Small intestine (tissue), 16 donors: Measurements from ENCODE around the gene SUN2. TPM values are rescaled to one million over a fixed set of nuclear protein-coding genes. Genes with fewer than 3 reads are reported as not detected.
"Not testable (repeated sequence)": the region's sequence is repeated elsewhere in the genome, so short reads cannot be mapped to it uniquely, and the experiment has no call there.

Source experiments
- DNase-seq, 2 donors: peaks; one replicate each; pipeline versions ENCODE4 v3.0.0 to v3.0.0-alpha.2; 2013
- FAIRE-seq: peaks from 2 replicates; lab custom pipeline; 2012; peaks lifted over from hg19 to GRCh38; lab: Jason Lieb, UNC
- H3K27ac ChIP-seq, 3 donors: one replicate each; pipeline ENCODE4 v1.5.1; 2013; ENCODE audit warnings: low read length in 2 of 3, mild to moderate bottlenecking in 2 of 3, control low read depth in 1 of 3, inconsistent platforms in 1 of 3, low read depth in 1 of 3, moderate library complexity in 1 of 3
- H3K27me3 ChIP-seq, 3 donors: one replicate each; pipeline ENCODE4 v1.6.1; 2013; ENCODE audit warnings: low read length in 3 of 3, inconsistent platforms in 1 of 3; ENCODE audit not compliant: control insufficient read depth in 3 of 3, insufficient read depth in 3 of 3
- H3K36me3 ChIP-seq, 3 donors: one replicate each; pipeline ENCODE4 v1.6.1; 2013; ENCODE audit warnings: low read length in 3 of 3, inconsistent platforms in 1 of 3, low read depth in 1 of 3, mild to moderate bottlenecking in 1 of 3, moderate library complexity in 1 of 3; ENCODE audit not compliant: control insufficient read depth in 3 of 3, insufficient read depth in 2 of 3
- H3K4me1 ChIP-seq, 3 donors: one replicate each; pipeline ENCODE4 v1.6.1; 2013; ENCODE audit warnings: low read length in 2 of 3, inconsistent platforms in 1 of 3, low read depth in 1 of 3, mild to moderate bottlenecking in 1 of 3, moderate library complexity in 1 of 3; ENCODE audit not compliant: control insufficient read depth in 3 of 3, insufficient read depth in 2 of 3
- H3K4me3 ChIP-seq, 3 donors: one replicate each; pipeline ENCODE4 v1.5.1; 2013; ENCODE audit warnings: low read length in 3 of 3, control low read depth in 1 of 3, inconsistent platforms in 1 of 3, low read depth in 1 of 3, mild to moderate bottlenecking in 1 of 3, moderate library complexity in 1 of 3
- H3K9me3 ChIP-seq, 2 donors: one replicate each; pipeline ENCODE4 v1.6.1; 2013; ENCODE audit warnings: low read depth in 1 of 2, low read length in 1 of 2; ENCODE audit not compliant: control insufficient read depth in 2 of 2, insufficient read depth in 1 of 2
- WGBS, 3 donors: extraction: QIAGEN DNeasy Blood & Tissue Kit; methylation state at CpG; one replicate each; pipeline ENCODE4 v1.1.7; 2013; 5-methylcytosine and 5-hydroxymethylcytosine counted together
- long read RNA-seq, 10 donors: transcript quantifications; one replicate each; lab custom pipeline, GENCODE V29; 2026
- polyA plus RNA-seq, 4 donors: library from polyadenylated mRNA; stranded (reverse) in 3 of 4; unstranded in 1 of 4; fragments of 200-250 nt in 3 of 4; fragments of 120-200 nt in 1 of 4; gene quantifications; one replicate each; pipeline versions ENCODE4 v1.2.1 to v1.2.3, GENCODE V29; 2013
- donor health status: healthy with polysubstance abuse.
- donor health status: control.
- donor health status: control.
- donor health status: Bipolar disorder and iron deficiency.
- donor health status: healthy.

The SUN2 gene
- 10 to 100 TPM; 19.0 to 94.2 (median 43.4) TPM for polyA plus RNA-seq
- long read RNA-seq, donor 1, partial matches to known transcripts = 6 of 6 reads
- long read RNA-seq, donor 1, other reads (novel, unspliced or antisense) = 0 of 6 reads
- long read RNA-seq, donor 2 = 0 reads
- long read RNA-seq, donor 3, partial matches to known transcripts = 33 of 33 reads
- long read RNA-seq, donor 3, other reads (novel, unspliced or antisense) = 0 of 33 reads
- long read RNA-seq, donor 4 = 0 reads
- long read RNA-seq, donor 5 = 0 reads
- long read RNA-seq, donor 6 = 0 reads
- long read RNA-seq, donor 7, partial matches to known transcripts = 0 of 9 reads
- long read RNA-seq, donor 7, other reads (novel, unspliced or antisense) = 9 of 9 reads
- long read RNA-seq, donor 8 = 0 reads
- long read RNA-seq, donor 9 = 0 reads
- long read RNA-seq, donor 10 = 0 reads

- Histone ChIP-seq H3K27me3 (no peaks in the 10 kb centered on the region), H3K9me3 (no peaks in the 10 kb centered on the region), H3K27ac (peak within 1 kb of the TSS; percentile 94 to 98 (median 95)), H3K4me1 (peaks cover 2 to 24% (median 2%) of the 10 kb centered on the region in 3 donors), H3K36me3 (peaks cover 0 to 28% (median 4%) of the 10 kb centered on the region in 3 donors), H3K4me3 (peak within 1 kb of the TSS; percentile 78 to 89 (median 79))
- WGBS, 3 donors = 1% methylated on average over 45 to 68 of the region's 68 CpGs
- FAIRE-seq = no peak
- DNase-seq = peak; percentile 91 to 95
These were observed at the start of gene SUN2 for GRCh38 chr22:38755911-38756532. Gene SUN2, minus strand, starts transcription at chr22:38755998. Its CDS starts 3,370 bp downstream, at chr22:38752628.

DNA sequence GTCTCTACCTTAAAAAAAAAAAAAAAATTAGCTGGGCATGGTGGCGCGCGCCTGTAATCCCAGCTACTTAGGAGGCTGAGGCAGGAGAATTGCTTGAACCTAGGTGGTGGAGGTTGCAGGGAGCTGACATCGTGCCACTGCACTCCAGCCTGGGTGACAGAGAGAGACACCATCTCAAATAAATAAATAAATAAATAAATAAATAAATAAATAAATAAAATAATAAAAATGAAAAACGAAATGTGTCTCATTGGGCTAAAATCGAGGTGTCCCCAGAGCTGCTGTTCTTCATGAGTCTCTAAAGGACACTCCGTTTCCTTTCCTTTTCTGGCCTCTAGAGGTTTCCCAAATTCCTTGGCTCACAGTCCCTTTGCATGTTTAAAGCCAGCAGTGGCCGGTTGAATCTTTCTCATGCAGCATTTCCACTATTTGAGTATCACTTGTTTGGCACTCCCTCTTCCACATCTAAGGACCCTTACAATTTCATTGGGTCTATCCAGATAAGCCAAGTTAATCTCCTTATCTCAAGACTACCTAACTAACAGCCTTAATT lies 49.3 kb upstream of the SUN2 start:
- 71 to 76% (median 74%) methylated on average over 8 of the region's 8 CpGs for WGBS, 3 donors
- H3K36me3 ChIP-seq, H3K4me1 ChIP-seq, H3K9me3 ChIP-seq, DNase-seq, FAIRE-seq, H3K4me3 ChIP-seq, H3K27ac ChIP-seq: not testable (repeated sequence)
- H3K27me3 ChIP-seq = peaks cover 0 to 17% (median 0%) of the 10 kb centered on the region in 3 donors

DNA sequence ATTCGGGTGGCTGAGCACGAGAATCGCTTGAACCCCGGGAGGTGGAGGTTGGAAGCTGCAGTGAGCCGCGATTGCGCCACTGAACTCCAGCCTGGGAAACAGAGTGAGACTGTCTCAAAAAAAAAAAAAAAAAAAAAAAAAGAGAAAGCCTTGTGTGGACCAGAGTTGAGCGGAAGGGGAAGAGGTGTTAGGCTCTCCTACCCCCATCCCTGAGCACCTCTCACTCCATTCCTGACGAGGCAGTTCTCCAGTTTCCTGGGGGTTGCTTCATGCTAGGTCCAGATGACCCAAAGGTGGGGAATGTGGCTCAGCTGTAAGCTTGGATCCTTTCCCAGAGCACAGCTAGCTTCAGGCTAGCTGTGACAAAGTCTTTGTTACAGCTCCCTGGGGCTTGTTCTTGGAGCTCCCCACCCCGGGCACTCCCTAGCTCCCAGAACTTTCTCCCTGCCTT lies 46.9 kb upstream of the SUN2 start:
- H3K9me3 ChIP-seq = peaks cover 0 to 8% of the 10 kb centered on the region in 2 donors
- peak; percentile 17 to 42 for DNase-seq
- H3K27me3 ChIP-seq = peaks cover 0 to 25% (median 2%) of the 10 kb centered on the region in 3 donors
- no peaks in the 10 kb centered on the region for H3K4me1 ChIP-seq
- 38 to 40% (median 38%) methylated on average over 10 of the region's 10 CpGs for WGBS, 3 donors
- H3K4me3 ChIP-seq = no peak overlapping the region
- H3K27ac ChIP-seq = no peak overlapping the region
- no peak for FAIRE-seq
- H3K36me3 ChIP-seq = no peaks in the 10 kb centered on the region

DNA sequence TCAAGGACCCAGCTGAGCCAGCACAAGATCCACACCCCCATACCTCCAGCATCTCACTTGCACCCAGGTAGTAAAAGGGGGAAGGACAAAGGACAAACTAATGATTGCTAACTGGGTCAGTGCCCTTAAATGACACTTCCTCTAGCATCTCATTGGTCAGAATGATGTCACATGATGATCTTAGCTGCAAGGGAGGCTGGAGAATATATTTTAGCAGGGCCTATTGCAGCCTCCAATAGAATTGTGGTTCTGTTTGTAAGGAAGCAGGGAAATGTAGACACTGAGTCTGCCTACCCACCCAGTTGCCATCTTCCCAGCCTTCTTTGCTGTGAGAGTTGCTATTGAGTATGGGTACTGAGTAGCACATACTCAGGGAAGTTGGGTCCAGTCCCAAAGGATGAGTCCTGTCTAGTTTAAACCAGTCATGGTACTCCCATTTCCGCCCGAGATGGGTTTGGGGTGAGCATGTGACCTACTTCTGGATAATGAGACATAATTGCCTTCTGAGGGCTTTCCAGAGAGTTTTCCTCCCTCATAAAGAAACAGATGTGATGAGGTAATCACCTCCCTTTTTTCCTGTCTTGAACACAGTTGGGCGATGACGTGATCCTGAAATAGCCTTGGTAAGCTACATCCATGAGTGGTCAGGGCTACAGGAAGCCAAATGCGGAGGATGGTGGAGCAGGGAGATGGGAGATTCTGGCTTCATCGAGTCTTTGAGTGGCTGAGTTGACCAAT lies 43.6 kb upstream of the SUN2 start:
- no peak for FAIRE-seq
- no peak overlapping the region for H3K27ac ChIP-seq
- H3K4me3 ChIP-seq = no peak overlapping the region
- H3K9me3 ChIP-seq = peaks cover 0 to 8% of the 10 kb centered on the region in 2 donors
- peaks cover 0 to 3% (median 0%) of the 10 kb centered on the region in 3 donors for H3K4me1 ChIP-seq
- no peak for DNase-seq
- WGBS, 3 donors = 80 to 89% (median 86%) methylated on average over 6 of the region's 6 CpGs
- peaks cover 0 to 34% (median 2%) of the 10 kb centered on the region in 3 donors for H3K27me3 ChIP-seq
- no peaks in the 10 kb centered on the region for H3K36me3 ChIP-seq

- WGBS, 3 donors = 62 to 69% (median 65%) methylated on average over 5 of the region's 5 CpGs
These were observed 42.7 kb upstream of the SUN2 start for GRCh38 chr22:38798496-38798895.

DNA sequence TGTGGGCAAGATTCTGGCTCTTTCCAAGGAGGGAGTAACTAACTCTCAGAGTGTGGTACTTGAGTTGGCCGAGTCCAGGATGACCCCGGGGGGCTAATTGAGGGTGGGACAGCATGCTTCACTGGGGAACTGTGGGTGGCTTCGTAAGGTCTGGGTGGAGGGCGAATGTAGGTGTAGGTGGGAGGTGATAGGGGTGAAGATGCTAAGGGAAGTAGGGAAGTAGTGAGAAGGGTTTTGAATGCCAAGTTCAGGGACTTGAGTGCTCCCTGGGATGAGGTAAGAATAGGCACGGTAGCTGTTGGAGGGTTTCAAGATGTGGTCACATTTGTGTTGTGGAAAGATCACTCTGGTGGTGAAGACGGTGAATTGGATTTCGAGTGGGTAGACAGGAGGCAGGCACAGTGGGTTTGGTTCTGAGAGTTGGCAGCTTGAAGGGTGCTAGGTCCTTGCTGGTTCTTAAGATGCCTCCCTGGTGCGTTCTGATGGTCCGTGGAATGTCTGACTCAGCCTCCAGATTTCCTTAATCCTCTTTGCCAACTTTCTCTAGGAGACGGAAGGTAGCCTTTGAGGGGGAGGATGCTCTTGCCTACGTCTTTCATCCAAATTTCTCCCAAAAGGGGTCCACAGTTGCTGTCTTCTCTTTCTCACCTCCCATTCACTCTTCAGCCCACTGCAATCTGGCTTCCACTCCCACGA lies 40.6 kb upstream of the SUN2 start:
- H3K27me3 ChIP-seq = peaks cover 0 to 26% (median 2%) of the 10 kb centered on the region in 3 donors
- H3K27ac ChIP-seq = no peak overlapping the region
- WGBS, 3 donors = 82 to 84% (median 84%) methylated on average over 12 of the region's 12 CpGs
- no peaks in the 10 kb centered on the region for H3K36me3 ChIP-seq
- H3K9me3 ChIP-seq = peaks cover 0 to 8% of the 10 kb centered on the region in 2 donors
- peaks cover 0 to 10% (median 3%) of the 10 kb centered on the region in 3 donors for H3K4me1 ChIP-seq
- H3K4me3 ChIP-seq = no peak overlapping the region
- no peak for DNase-seq
- FAIRE-seq = no peak

More at GRCh38 chr22:38798496-38798895, 42.7 kb upstream of the SUN2 start:
- FAIRE-seq (no peak), DNase-seq (no peak)
- Histone ChIP-seq H3K4me1 (peaks cover 0 to 5% (median 0%) of the 10 kb centered on the region in 3 donors), H3K36me3 (no peaks in the 10 kb centered on the region), H3K9me3 (peaks cover 0 to 8% of the 10 kb centered on the region in 2 donors), H3K27ac (no peak overlapping the region), H3K4me3 (no peak overlapping the region), H3K27me3 (peaks cover 0 to 34% (median 2%) of the 10 kb centered on the region in 3 donors)

GRCh38 chr22:38795569-38795968 lies 39.8 kb upstream of the SUN2 start:
- Histone ChIP-seq H3K36me3 (no peaks in the 10 kb centered on the region), H3K27me3 (peaks cover 0 to 21% (median 2%) of the 10 kb centered on the region in 3 donors), H3K27ac (no peak overlapping the region), H3K4me1 (peaks cover 0 to 10% (median 3%) of the 10 kb centered on the region in 3 donors), H3K4me3 (no peak overlapping the region), H3K9me3 (peaks cover 0 to 8% of the 10 kb centered on the region in 2 donors)
- FAIRE-seq = no peak
- no peak for DNase-seq
- 62 to 68% (median 63%) methylated on average over 4 of the region's 4 CpGs for WGBS, 3 donors
